Upper lobe of left lung (tissue), 6 donors: ENCODE data around the gene TMEM74B. TPM values are rescaled to one million over a fixed set of nuclear protein-coding genes. Genes with fewer than 3 reads are reported as not detected.

Experiments
- ATAC-seq, 2 donors: fragments of 200-7000 bp; cut with Tn5 transposase; one replicate each; pipeline ENCODE4 v1.9.1; 2022; ENCODE audit warnings: mild to moderate bottlenecking in 2 of 2, moderate library complexity in 2 of 2; ENCODE audit not compliant: low FRiP score in 2 of 2
- DNase-seq, 2 donors: peaks; one replicate each; pipeline ENCODE4 v3.0.0-alpha.2; 2019 to 2020
- H3K27ac ChIP-seq, 4 donors: fragments of 200-600 bp; sonication (generic); one replicate each; pipeline ENCODE4 v1.5.1; 2016 to 2019
- H3K27me3 ChIP-seq, 4 donors: fragments of 200-600 bp; sonication (generic); one replicate each; pipeline ENCODE4 v1.5.1; 2017 to 2019
- H3K36me3 ChIP-seq, 4 donors: fragments of 200-600 bp; sonication (generic); one replicate each; pipeline ENCODE4 v1.5.1; 2016 to 2019
- H3K4me1 ChIP-seq, 4 donors: fragments of 200-600 bp; sonication (generic); one replicate each; pipeline ENCODE4 v1.5.1; 2018 to 2019
- H3K4me3 ChIP-seq, 4 donors: fragments of 200-600 bp; sonication (generic); one replicate each; pipeline ENCODE4 v1.5.1; 2017 to 2019; ENCODE audit warnings: mild to moderate bottlenecking in 2 of 4, moderate library complexity in 1 of 4
- H3K9me3 ChIP-seq, 4 donors: fragments of 200-600 bp; sonication (generic); one replicate each; pipeline ENCODE4 v1.5.1; 2018 to 2019
- EP300 ChIP-seq, 4 donors: sonication (generic); formaldehyde crosslinking; IDR thresholded peaks; one replicate each; pipeline ENCODE4 v1.5.1; 2017; ENCODE audit warnings: antibody characterized with exemption in 4 of 4, control low read depth in 2 of 4
- POLR2A ChIP-seq, 4 donors: fragments of 450-650 bp; IDR thresholded peaks; one replicate each; pipeline ENCODE4 v1.5.1; 2016 to 2017; ENCODE audit warnings: antibody characterized with exemption in 4 of 4, mild to moderate bottlenecking in 2 of 4
- POLR2AphosphoS5 ChIP-seq, 2 donors: sonication (generic); formaldehyde crosslinking; IDR thresholded peaks; one replicate each; pipeline ENCODE4 v1.5.1; 2017; ENCODE audit warnings: antibody characterized with exemption in 2 of 2
- WGBS, 2 donors: methylation state at CpG; one replicate each; pipeline ENCODE4 v1.1.5; 2017 to 2018; 5-methylcytosine and 5-hydroxymethylcytosine counted together
- total RNA-seq, 6 donors: library from RNA; depleted of rRNA in 4 of 6; stranded (reverse); fragments of >200 nt in 4 of 6; gene quantifications; one replicate each; pipeline versions ENCODE4 v1.1.0 to v1.2.1, GENCODE V29; 2016 to 2021
- TF ChIP-seq, protein P1 (sequence below), 6 experiments: fragments of 450-650 bp in 4 of 6; fragments of 200-600 bp in 2 of 6; sonication (generic) in 2 of 6; IDR thresholded peaks; one replicate each; pipeline ENCODE4 v1.5.1; 2016 to 2019; ENCODE audit warnings: antibody characterized with exemption in 6 of 6
- donor health status: DM: no; HTN: no; CAD: no; lungs with moderate emphysema.
- donor health status: DM: no; HTN: yes; CAD: no; lungs with severe emphysema.

Gene TMEM74B
- total RNA-seq, 6 donors from 2014 or later: 9.3 to 85.9 (median 11.5) TPM

DNA sequence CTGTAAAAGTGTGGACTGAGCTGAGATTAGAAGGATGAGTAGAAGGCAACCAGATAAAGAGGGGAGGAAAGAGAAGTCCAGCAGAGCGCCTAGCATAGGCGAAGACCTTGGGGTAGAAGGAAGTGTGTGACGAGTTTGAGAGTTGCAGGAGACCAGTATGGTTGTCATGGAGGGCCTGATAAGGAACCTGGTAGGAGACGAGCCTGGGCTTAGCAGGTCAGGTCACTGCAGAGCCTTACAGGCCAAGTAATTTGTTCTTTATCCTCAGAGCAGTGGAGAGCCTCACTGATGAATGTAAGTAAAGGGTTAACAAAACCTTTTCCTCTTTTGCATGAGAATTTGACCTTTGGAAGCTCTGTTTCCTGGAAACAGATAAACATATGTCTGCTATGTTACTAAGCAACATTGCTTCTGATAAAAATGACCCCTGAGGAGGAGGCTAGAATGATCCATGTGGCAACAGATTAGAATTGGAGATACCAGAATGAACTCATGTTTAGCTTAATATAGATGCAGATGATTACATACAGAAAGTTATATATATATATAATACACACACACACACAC is 2.9 kb upstream of the TMEM74B start:
- Histone ChIP-seq H3K36me3 (no peaks in the 10 kb centered on the region), H3K27ac (peak overlapping the region in 2 of 4 donors; percentile 14 to 24), H3K9me3 (no peaks in the 10 kb centered on the region), H3K27me3 (peaks cover 0 to 16% (median 7%) of the 10 kb centered on the region in 4 donors), H3K4me1 (peaks cover 13 to 24% (median 20%) of the 10 kb centered on the region in 4 donors), H3K4me3 (no peak overlapping the region)
- ATAC-seq (no peak), DNase-seq (no peak)
- TF ChIP-seq, protein P1, sequence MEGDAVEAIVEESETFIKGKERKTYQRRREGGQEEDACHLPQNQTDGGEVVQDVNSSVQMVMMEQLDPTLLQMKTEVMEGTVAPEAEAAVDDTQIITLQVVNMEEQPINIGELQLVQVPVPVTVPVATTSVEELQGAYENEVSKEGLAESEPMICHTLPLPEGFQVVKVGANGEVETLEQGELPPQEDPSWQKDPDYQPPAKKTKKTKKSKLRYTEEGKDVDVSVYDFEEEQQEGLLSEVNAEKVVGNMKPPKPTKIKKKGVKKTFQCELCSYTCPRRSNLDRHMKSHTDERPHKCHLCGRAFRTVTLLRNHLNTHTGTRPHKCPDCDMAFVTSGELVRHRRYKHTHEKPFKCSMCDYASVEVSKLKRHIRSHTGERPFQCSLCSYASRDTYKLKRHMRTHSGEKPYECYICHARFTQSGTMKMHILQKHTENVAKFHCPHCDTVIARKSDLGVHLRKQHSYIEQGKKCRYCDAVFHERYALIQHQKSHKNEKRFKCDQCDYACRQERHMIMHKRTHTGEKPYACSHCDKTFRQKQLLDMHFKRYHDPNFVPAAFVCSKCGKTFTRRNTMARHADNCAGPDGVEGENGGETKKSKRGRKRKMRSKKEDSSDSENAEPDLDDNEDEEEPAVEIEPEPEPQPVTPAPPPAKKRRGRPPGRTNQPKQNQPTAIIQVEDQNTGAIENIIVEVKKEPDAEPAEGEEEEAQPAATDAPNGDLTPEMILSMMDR (IDR thresholded peaks at IDR 0.05): no peak
- TF ChIP-seq EP300 (IDR thresholded peaks at IDR 0.05) (no peak), POLR2A (IDR thresholded peaks at IDR 0.05) (no peak), POLR2AphosphoS5 (IDR thresholded peaks at IDR 0.05) (no peak)
- WGBS, 2 donors: 58 to 66% methylated on average over 4 of the region's 4 CpGs

DNA sequence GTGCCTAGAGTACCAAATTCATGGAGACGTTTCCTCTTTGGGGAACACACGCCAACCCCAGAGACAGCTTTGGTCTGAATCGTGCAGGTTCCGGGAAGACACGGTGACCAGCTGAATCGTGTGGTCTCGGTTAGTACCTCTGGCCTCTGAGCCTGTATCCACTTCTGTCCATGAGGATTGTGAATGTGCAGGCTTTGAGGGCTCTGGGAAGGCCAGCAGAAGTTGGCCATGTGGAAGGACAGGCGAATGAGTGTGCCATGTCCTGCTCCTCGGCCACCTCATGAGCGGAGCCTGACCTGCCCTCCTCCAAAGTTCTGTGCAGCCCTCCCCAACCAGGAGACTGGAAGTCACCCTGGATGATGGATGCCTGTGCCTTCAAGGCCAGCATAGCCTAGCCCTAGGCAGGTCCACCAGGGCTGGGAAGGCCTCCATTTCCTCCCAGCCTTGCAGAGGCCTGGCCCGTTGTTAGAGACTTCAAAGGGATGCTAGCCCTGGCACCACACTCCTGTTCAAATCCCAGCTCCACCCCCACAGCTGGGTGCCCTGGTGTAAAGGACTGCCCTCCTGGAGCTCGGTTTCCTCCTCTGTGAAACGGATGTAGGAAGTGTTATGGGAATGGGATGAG is 1.7 kb upstream of the TMEM74B start:
- Histone ChIP-seq H3K27me3 (peaks cover 0 to 16% (median 7%) of the 10 kb centered on the region in 4 donors), H3K4me3 (no peak overlapping the region), H3K9me3 (no peaks in the 10 kb centered on the region), H3K4me1 (peaks cover 13 to 24% (median 20%) of the 10 kb centered on the region in 4 donors), H3K36me3 (no peaks in the 10 kb centered on the region), H3K27ac (peak overlapping the region in 3 of 4 donors; percentile 48 to 81 (median 78))
- WGBS, 2 donors: 76 to 78% methylated on average over 13 of the region's 13 CpGs
- ATAC-seq (no peak), DNase-seq (no peak)
- TF ChIP-seq POLR2AphosphoS5 (IDR thresholded peaks at IDR 0.05) (no peak), POLR2A (IDR thresholded peaks at IDR 0.05) (no peak), EP300 (IDR thresholded peaks at IDR 0.05) (no peak)
- TF ChIP-seq, protein P1 (IDR thresholded peaks at IDR 0.05): no peak

DNA sequence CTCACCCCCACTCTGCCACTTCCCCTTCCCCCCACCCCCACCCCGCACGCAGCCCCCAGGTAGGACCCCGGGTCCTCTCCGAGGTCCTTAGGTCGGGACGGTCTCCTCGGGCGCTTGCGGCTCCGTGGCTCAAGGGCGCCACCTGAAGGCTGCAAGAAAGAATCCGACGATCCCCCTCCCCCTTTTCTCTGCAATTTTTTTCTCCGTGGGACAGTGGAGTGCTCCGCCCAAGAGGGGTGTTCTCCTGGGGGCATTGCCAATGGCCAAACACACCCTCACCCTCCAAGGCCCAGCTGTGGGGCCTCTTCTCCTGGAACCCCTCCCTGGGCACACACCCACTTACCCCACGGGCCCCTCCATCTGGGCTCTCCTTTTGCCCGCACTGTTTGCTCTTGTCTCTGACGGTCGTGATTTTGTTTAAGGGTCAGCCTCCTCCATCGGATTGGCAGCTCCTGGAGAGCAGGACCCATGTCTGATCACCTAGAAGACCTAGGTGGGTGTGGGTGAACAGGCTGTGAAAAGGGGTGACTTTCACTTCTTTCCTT is 1.1 kb upstream of the TMEM74B start:
- TF ChIP-seq EP300 (IDR thresholded peaks at IDR 0.05): no peak
- TF ChIP-seq, protein P1 (IDR thresholded peaks at IDR 0.05): peak in 5 of 6 experiments; percentile 12 to 48 (median 43)
- 11 to 34% methylated on average over 7 to 20 of the region's 20 CpGs for WGBS, 2 donors
- Histone ChIP-seq H3K27me3 (peaks cover 0 to 16% (median 7%) of the 10 kb centered on the region in 4 donors), H3K36me3 (peaks cover 0 to 6% (median 0%) of the 10 kb centered on the region in 4 donors), H3K9me3 (no peaks in the 10 kb centered on the region), H3K27ac (peak overlapping the region; percentile 48 to 81 (median 70)), H3K4me3 (peak overlapping the region; percentile 50 to 69 (median 56)), H3K4me1 (peaks cover 13 to 24% (median 20%) of the 10 kb centered on the region in 4 donors)
- DNase-seq (peak; percentile 36 to 87), ATAC-seq (peak; percentile 27 to 58)

DNA sequence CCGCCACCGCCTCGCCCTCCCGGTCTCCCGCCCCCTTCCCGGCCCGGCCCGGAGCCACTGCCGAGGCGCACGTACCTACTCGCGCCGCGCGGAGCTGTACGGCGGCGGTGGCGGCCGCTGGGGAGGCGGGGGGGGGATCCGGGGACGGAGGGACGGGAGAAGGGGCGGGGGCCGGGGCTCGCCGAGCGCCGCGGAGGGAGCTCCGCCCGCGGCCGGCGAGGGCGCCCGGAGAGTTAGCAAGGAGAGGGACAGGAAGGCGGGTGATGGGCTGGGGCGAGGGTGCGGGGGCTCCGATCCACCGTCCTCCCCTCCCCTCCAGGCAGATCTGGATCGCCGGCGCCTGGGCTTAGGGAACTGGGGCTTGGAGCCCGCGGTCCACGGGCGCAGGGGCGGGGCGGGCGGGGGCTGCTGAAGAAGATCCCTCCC is 548 bp upstream of the TMEM74B start:
- WGBS, 2 donors: 3% methylated on average over 6 of the region's 54 CpGs; no CpG with 5 or more reads in 1 of the 2 donors
- ATAC-seq (peak in 1 of 2 donors; percentile 13), DNase-seq (peak in 1 of 2 donors; percentile 85)
- peak overlapping the region; percentile 28 to 81 (median 70) for H3K27ac ChIP-seq
- peaks cover 13 to 24% (median 20%) of the 10 kb centered on the region in 4 donors for H3K4me1 ChIP-seq
- no peaks in the 10 kb centered on the region for H3K9me3 ChIP-seq
- H3K27me3 ChIP-seq: peaks cover 0 to 16% (median 7%) of the 10 kb centered on the region in 4 donors
- H3K4me3 ChIP-seq: peak overlapping the region; percentile 50 to 69 (median 56)
- peaks cover 0 to 11% (median 0%) of the 10 kb centered on the region in 4 donors for H3K36me3 ChIP-seq
- no peak for TF ChIP-seq POLR2AphosphoS5 (IDR thresholded peaks at IDR 0.05)
- TF ChIP-seq, protein P1 (IDR thresholded peaks at IDR 0.05): no peak
- TF ChIP-seq POLR2A (IDR thresholded peaks at IDR 0.05): no peak
- no peak for TF ChIP-seq EP300 (IDR thresholded peaks at IDR 0.05)
